Esophagus squamous epithelium (tissue), 4 donors: ENCODE measurements around the gene GSG1L.

Source experiments
- POLR2A ChIP-seq, 4 donors: fragments of 450-650 bp; IDR thresholded peaks; one replicate each; pipeline ENCODE4 v1.6.1; 2017; ENCODE audit warnings: antibody characterized with exemption in 4 of 4, mild to moderate bottlenecking in 4 of 4, moderate library complexity in 3 of 4
- TF ChIP-seq, protein P1 (sequence below), 6 experiments: fragments of 450-650 bp in 4 of 6; fragments of 200-600 bp in 2 of 6; sonication (generic) in 2 of 6; IDR thresholded peaks; one replicate each; pipeline ENCODE4 v1.5.1; 2016 to 2019; ENCODE audit warnings: antibody characterized with exemption in 6 of 6, mild to moderate bottlenecking in 4 of 6, moderate library complexity in 4 of 6

- TF ChIP-seq, protein P1, sequence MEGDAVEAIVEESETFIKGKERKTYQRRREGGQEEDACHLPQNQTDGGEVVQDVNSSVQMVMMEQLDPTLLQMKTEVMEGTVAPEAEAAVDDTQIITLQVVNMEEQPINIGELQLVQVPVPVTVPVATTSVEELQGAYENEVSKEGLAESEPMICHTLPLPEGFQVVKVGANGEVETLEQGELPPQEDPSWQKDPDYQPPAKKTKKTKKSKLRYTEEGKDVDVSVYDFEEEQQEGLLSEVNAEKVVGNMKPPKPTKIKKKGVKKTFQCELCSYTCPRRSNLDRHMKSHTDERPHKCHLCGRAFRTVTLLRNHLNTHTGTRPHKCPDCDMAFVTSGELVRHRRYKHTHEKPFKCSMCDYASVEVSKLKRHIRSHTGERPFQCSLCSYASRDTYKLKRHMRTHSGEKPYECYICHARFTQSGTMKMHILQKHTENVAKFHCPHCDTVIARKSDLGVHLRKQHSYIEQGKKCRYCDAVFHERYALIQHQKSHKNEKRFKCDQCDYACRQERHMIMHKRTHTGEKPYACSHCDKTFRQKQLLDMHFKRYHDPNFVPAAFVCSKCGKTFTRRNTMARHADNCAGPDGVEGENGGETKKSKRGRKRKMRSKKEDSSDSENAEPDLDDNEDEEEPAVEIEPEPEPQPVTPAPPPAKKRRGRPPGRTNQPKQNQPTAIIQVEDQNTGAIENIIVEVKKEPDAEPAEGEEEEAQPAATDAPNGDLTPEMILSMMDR (IDR thresholded peaks at IDR 0.05): no peak
- no peak for TF ChIP-seq POLR2A (IDR thresholded peaks at IDR 0.05)
Measured at GRCh38 chr16:28078261-28078660, 14.7 kb upstream of the GSG1L start.
